ENCODE measurements around the gene SYNGR1.

- TF ChIP-seq, protein P1, sequence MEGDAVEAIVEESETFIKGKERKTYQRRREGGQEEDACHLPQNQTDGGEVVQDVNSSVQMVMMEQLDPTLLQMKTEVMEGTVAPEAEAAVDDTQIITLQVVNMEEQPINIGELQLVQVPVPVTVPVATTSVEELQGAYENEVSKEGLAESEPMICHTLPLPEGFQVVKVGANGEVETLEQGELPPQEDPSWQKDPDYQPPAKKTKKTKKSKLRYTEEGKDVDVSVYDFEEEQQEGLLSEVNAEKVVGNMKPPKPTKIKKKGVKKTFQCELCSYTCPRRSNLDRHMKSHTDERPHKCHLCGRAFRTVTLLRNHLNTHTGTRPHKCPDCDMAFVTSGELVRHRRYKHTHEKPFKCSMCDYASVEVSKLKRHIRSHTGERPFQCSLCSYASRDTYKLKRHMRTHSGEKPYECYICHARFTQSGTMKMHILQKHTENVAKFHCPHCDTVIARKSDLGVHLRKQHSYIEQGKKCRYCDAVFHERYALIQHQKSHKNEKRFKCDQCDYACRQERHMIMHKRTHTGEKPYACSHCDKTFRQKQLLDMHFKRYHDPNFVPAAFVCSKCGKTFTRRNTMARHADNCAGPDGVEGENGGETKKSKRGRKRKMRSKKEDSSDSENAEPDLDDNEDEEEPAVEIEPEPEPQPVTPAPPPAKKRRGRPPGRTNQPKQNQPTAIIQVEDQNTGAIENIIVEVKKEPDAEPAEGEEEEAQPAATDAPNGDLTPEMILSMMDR (conservative IDR thresholded peaks at IDR 0.05 in 1 of 2, IDR thresholded peaks at IDR 0.05 in 1 of 2; ENCODE audit: extremely low read depth in 1 of 2, insufficient read depth in 1 of 2, low read depth in 1 of 2, low read length in 2 of 2) = no peak
- TF ChIP-seq EZH2 (IDR thresholded peaks at IDR 0.05; ENCODE audit: borderline replicate concordance, low read length) = no peak
These were observed 65.7 kb downstream of the SYNGR1 start for GRCh38 chr22:39415506-39415905.
